ENCODE data around the gene PPM1N. TPM values are rescaled to one million over a fixed set of nuclear protein-coding genes. Genes with fewer than 3 reads are reported as not detected.

PPM1N gene
- total and polyA plus RNA-seq, 2 donors (not counting 1 experiment from before 2014, with no cell fraction given) = 2.3 to 2.8 TPM

DNA sequence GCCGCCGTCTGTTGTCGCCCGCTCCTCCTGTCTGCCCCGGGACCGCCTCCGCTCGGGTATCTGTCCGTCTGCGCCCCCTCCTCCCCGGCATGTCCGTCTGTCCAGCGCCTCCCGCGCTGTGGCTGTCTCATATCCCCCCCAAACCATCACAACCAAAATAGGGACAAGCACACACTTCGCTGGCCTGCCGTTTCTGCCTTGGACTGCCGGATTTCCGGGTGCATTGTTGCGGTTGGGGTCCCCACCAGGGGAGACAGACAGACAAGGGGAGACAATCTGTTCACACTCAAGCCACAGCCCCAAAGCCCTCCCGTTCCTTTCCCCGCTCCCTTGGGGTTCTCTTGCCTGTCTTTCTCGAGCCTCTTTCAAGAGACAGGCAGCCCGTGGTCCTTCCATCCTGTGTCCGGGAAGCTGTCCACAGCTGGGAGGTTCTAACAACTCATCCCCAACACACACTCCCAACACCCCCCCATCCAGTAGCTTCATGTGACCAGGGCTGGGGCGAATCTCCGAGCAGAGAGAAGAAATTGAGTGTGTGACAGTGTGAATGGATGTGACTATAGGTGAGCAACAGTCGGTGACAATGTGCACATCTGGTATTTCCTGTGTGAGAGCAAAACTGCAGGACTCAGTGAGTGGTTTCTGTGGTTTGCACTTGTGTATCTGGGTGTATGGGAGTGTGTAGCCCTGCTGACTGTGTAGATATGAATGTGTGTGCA is 47.0 kb upstream of the PPM1N start:
- no peak overlapping the region for H2AFZ ChIP-seq (ENCODE audit: low read length)
- no peaks in the 10 kb centered on the region for H4K20me1 ChIP-seq (ENCODE audit: control insufficient read depth, extremely low read depth, insufficient read depth, low read length)
- H3K9me3 ChIP-seq (ENCODE audit: control insufficient read depth, insufficient read depth, low read depth, low read length) = no peaks in the 10 kb centered on the region
- no peaks in the 10 kb centered on the region for H3K27me3 ChIP-seq (ENCODE audit: control insufficient read depth, insufficient read depth, low read length)
- H3K4me1 ChIP-seq (ENCODE audit: control insufficient read depth, extremely low read depth, insufficient read depth, low read length) = peaks cover 12% of the 10 kb centered on the region
- peak overlapping the region; percentile 100 for H3K4me2 ChIP-seq (ENCODE audit: extremely low read depth, insufficient read depth, low read length)
- no peaks in the 10 kb centered on the region for H3K79me2 ChIP-seq (ENCODE audit: control insufficient read depth, insufficient read depth, low read length)
- peak overlapping the region; percentile 98 for H3K27ac ChIP-seq (ENCODE audit: insufficient read depth, low read length)
- TF ChIP-seq EZH2 (IDR thresholded peaks at IDR 0.05; ENCODE audit: low read length, missing control alignments) (no peak), CTCF (conservative IDR thresholded peaks at IDR 0.05 in 1 of 2, IDR thresholded peaks at IDR 0.05 in 1 of 2; ENCODE audit: low read depth in 1 of 2, low read length in 2 of 2) (no peak)
- peak; percentile 53 to 89 for DNase-seq (ENCODE audit: low read depth in 2 of 2)
- H3K36me3 ChIP-seq (ENCODE audit: control insufficient read depth, insufficient read depth, low read length) = no peaks in the 10 kb centered on the region
- H3K4me3 ChIP-seq (replicated peaks in 1 of 4; ENCODE audit: control extremely low read depth in 1 of 4, insufficient read depth in 1 of 4, low read depth in 3 of 4, low read length in 4 of 4) = peak overlapping the region; percentile 56 to 75 (median 62)
- H3K9ac ChIP-seq (ENCODE audit: insufficient read depth, low read length) = peak overlapping the region; percentile 98

DNA sequence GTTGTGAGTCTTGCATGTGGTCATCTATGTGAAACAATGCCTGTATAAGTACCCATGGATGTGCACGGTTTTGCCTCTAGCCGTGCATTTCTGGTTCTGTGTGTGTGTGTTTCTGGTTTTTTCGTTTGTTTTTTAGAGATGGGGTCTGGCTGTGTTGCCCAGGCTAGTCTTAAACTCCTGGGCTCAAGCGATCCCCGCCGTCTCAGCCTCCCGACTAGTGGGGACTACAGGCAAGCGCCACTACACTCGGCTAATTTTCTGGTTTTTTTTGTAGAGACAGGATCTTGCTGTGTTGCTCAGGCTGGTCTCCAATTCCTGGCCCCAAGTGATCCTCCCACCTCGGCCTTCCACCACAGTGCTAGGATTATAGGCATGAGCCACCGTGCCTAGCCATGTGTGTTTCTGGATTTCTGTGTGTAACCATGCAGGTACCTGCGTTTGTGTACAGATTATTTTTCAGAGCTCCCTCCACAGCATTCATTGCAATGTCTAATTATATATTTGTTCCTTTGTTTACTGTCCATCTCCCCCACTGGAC is 46.3 kb upstream of the PPM1N start:
- H3K9ac ChIP-seq (ENCODE audit: insufficient read depth, low read length) = no peak overlapping the region

More for the DNA sequence above, 46.3 kb upstream of the PPM1N start:
- TF ChIP-seq EZH2 (IDR thresholded peaks at IDR 0.05; ENCODE audit: low read length, missing control alignments) = no peak
- TF ChIP-seq CTCF (conservative IDR thresholded peaks at IDR 0.05 in 1 of 2, IDR thresholded peaks at IDR 0.05 in 1 of 2; ENCODE audit: low read depth in 1 of 2, low read length in 2 of 2) = no peak
- Histone ChIP-seq H3K27me3 (ENCODE audit: control insufficient read depth, insufficient read depth, low read length) (no peaks in the 10 kb centered on the region), H3K79me2 (ENCODE audit: control insufficient read depth, insufficient read depth, low read length) (no peaks in the 10 kb centered on the region), H4K20me1 (ENCODE audit: control insufficient read depth, extremely low read depth, insufficient read depth, low read length) (no peaks in the 10 kb centered on the region), H3K27ac (ENCODE audit: insufficient read depth, low read length) (peak overlapping the region; percentile 98), H3K4me3 (replicated peaks in 1 of 4; ENCODE audit: control extremely low read depth in 1 of 4, insufficient read depth in 1 of 4, low read depth in 3 of 4, low read length in 4 of 4) (no peak overlapping the region), H2AFZ (ENCODE audit: low read length) (no peak overlapping the region), H3K4me1 (ENCODE audit: control insufficient read depth, extremely low read depth, insufficient read depth, low read length) (peaks cover 14% of the 10 kb centered on the region), H3K4me2 (ENCODE audit: extremely low read depth, insufficient read depth, low read length) (peak overlapping the region; percentile 100), H3K36me3 (ENCODE audit: control insufficient read depth, insufficient read depth, low read length) (no peaks in the 10 kb centered on the region), H3K9me3 (ENCODE audit: control insufficient read depth, insufficient read depth, low read depth, low read length) (no peaks in the 10 kb centered on the region)
- DNase-seq (ENCODE audit: low read depth in 2 of 2) = no peak
